Endothelial cell of umbilical vein (primary cell): ENCODE results near the gene DCAF12. TPM values are rescaled to one million over a fixed set of nuclear protein-coding genes. Genes with fewer than 3 reads are reported as not detected.

Experiments used
- BruUV-seq: library from RNA; stranded (reverse); fragments of 400-500 nt; replicated peaks from 2 replicates; lab custom pipeline; 2021; lab: Mats Ljungman, UMichigan
- CTCF ChIA-PET: fragments of 300-600, 350-600 bp; sonication (Branson Sonifier 250); formaldehyde crosslinking; loops from one replicate; lab custom pipeline; 2021; ENCODE audit warnings: antibody characterized with exemption, inconsistent platforms; lab: Charles Lee
- POLR2A ChIA-PET: fragments of 300-600, 350-600 bp; sonication (Branson Sonifier 250); formaldehyde crosslinking; loops from one replicate; lab custom pipeline; 2021; ENCODE audit warnings: antibody characterized with exemption, inconsistent platforms; lab: Charles Lee
- DNase-seq: peaks from one replicate; pipeline ENCODE4 v3.0.0-alpha.2; 2011; ENCODE audit warnings: low read depth, low spot score
- FAIRE-seq: peaks from 2 replicates; lab custom pipeline; 2011; peaks lifted over from hg19 to GRCh38; lab: Jason Lieb, UNC
- H2AFZ ChIP-seq: 2 replicates; pipeline ENCODE4 v1.6.0; 2012; ENCODE audit warnings: low read depth, low read length, control low read depth, inconsistent platforms
- H3K27ac ChIP-seq: 2 replicates; pipeline ENCODE4 v1.5.1; 2011; ENCODE audit warnings: low read depth, mild to moderate bottlenecking, control low read depth, low read length, moderate library complexity; ENCODE audit not compliant: insufficient read depth
- H3K27me3 ChIP-seq, 2 experiments: 2 replicates each; pipeline versions ENCODE4 v1.6.0 to v1.6.1; 2011; ENCODE audit warnings: low read length in 2 of 2, mixed read lengths in 1 of 2; ENCODE audit not compliant: control insufficient read depth in 2 of 2, insufficient read depth in 2 of 2
- H3K36me3 ChIP-seq, 2 experiments: 2 replicates in 1 of 2; 3 replicates in 1 of 2; pipeline ENCODE4 v1.5.1; 2011; ENCODE audit warnings: low read length in 2 of 2, mild to moderate bottlenecking in 1 of 2, moderate library complexity in 1 of 2; ENCODE audit not compliant: control insufficient read depth in 2 of 2, insufficient read depth in 2 of 2; ENCODE audit errors: extremely low read depth in 1 of 2
- H3K4me1 ChIP-seq: 3 replicates; pipeline ENCODE4 v1.5.1; 2011; ENCODE audit warnings: mild to moderate bottlenecking, low read length; ENCODE audit not compliant: control insufficient read depth, insufficient read depth; ENCODE audit errors: extremely low read depth
- H3K4me2 ChIP-seq: 2 replicates; pipeline ENCODE4 v1.6.1; 2011; ENCODE audit warnings: low read length, control low read depth, mixed read lengths; ENCODE audit not compliant: insufficient read depth
- H3K4me3 ChIP-seq, 3 experiments: fragments of 200-600 bp in 1 of 3; sonication (generic), shearing (Covaris generic) in 1 of 3; replicated peaks in 1 of 3; 2 replicates each; pipeline ENCODE4 v1.5.1; 2011 to 2016; ENCODE audit warnings: control low read depth in 3 of 3, low read length in 3 of 3, mild to moderate bottlenecking in 2 of 3, inconsistent platforms in 1 of 3, low read depth in 1 of 3, moderate library complexity in 1 of 3; ENCODE audit not compliant: insufficient read depth in 1 of 3
- H3K79me2 ChIP-seq: 2 replicates; pipeline ENCODE4 v1.6.0; 2012; ENCODE audit warnings: low read length, inconsistent platforms; ENCODE audit not compliant: control insufficient read depth, insufficient read depth
- H3K9ac ChIP-seq: replicated peaks from 2 replicates; pipeline ENCODE3; 2011; ENCODE audit warnings: low read length, control low read depth; ENCODE audit not compliant: insufficient read depth; ENCODE audit errors: extremely low read depth
- H3K9me1 ChIP-seq: replicated peaks from 3 replicates; pipeline ENCODE4 v1.6.0; 2011; ENCODE audit warnings: mild to moderate bottlenecking, low read length; ENCODE audit not compliant: control insufficient read depth, insufficient read depth; ENCODE audit errors: extremely low read depth
- H3K9me3 ChIP-seq: replicated peaks from 2 replicates; pipeline ENCODE4 v1.5.1; 2012; ENCODE audit warnings: low read length, inconsistent platforms; ENCODE audit not compliant: control insufficient read depth, insufficient read depth
- H4K20me1 ChIP-seq: replicated peaks from 2 replicates; pipeline ENCODE3; 2011; ENCODE audit warnings: mild to moderate bottlenecking, low read length; ENCODE audit not compliant: control insufficient read depth, insufficient read depth; ENCODE audit errors: extremely low read depth
- CTCF ChIP-seq, 2 donors: IDR thresholded peaks; 1 replicate in 1 of 2; 2 replicates in 1 of 2; pipeline ENCODE4 v1.5.1; 2011; ENCODE audit warnings: low read length in 2 of 2, mild to moderate bottlenecking in 2 of 2, moderate library complexity in 2 of 2, control low read depth in 1 of 2, inconsistent platforms in 1 of 2, low read depth in 1 of 2; ENCODE audit not compliant: insufficient read depth in 1 of 2; ENCODE audit errors: extremely low read depth in 1 of 2
- EZH2 ChIP-seq: IDR thresholded peaks from 2 replicates; pipeline ENCODE4 v1.6.1; 2012; ENCODE audit warnings: borderline replicate concordance, low read depth, mild to moderate bottlenecking, moderate library complexity, low read length, inconsistent platforms; ENCODE audit not compliant: severe bottlenecking
- FOS ChIP-seq: IDR thresholded peaks from 2 replicates; pipeline ENCODE4 v1.6.1; 2011; ENCODE audit warnings: mild to moderate bottlenecking, low read length, moderate library complexity, borderline replicate concordance; ENCODE audit not compliant: insufficient read depth
- GATA2 ChIP-seq: IDR thresholded peaks from 2 replicates; pipeline ENCODE4 v1.7.0; 2011; ENCODE audit warnings: low read depth, mild to moderate bottlenecking, moderate library complexity, mixed read lengths, low read length; ENCODE audit not compliant: insufficient read length, insufficient read depth
- JUN ChIP-seq: IDR thresholded peaks from 2 replicates; pipeline ENCODE4 v1.6.1; 2011; ENCODE audit warnings: borderline replicate concordance, low read depth; ENCODE audit not compliant: insufficient read length, insufficient read depth
- MAX ChIP-seq: IDR thresholded peaks from 2 replicates; pipeline ENCODE4 v1.6.1; 2011; ENCODE audit not compliant: insufficient read depth, insufficient read length
- MYC ChIP-seq: IDR thresholded peaks from one replicate; pipeline ENCODE4 v1.6.1; 2011; ENCODE audit warnings: mild to moderate bottlenecking, low read depth, low read length
- POLR2A ChIP-seq: IDR thresholded peaks from 2 replicates; pipeline ENCODE4 v1.6.1; 2012; ENCODE audit warnings: low read depth, mild to moderate bottlenecking, control low read depth, low read length
- POLR2AphosphoS5 ChIP-seq: IDR thresholded peaks from 2 replicates; pipeline ENCODE4 v1.6.1; 2012; ENCODE audit warnings: low read depth, mild to moderate bottlenecking, control low read depth, low read length, moderate library complexity; ENCODE audit not compliant: insufficient read depth
- dilution Hi-C: fragments of 300-500 bp; cut with MboI; formaldehyde crosslinking; loops from one replicate; pipeline ENCODE4 v1.15.0; 2019; ENCODE audit warnings: low sequenced_read_pairs; ENCODE audit not compliant: extremely low pct_ligation_motif_present
- intact Hi-C: fragments of 100-400 bp; cut with micrococcal nuclease; formaldehyde crosslinking; loops from one replicate; pipeline ENCODE4 v1.10.0; 2022
- polyA plus RNA-seq, 4 experiments: library from polyadenylated mRNA; depleted of rRNA in 3 of 4; stranded (reverse) in 3 of 4; unstranded in 1 of 4; fragments of >200 nt; gene quantifications; 2 replicates each; pipeline versions ENCODE4 v1.2.1 to v1.2.3, GENCODE V29; 2011 to 2012; ENCODE audit warnings: missing spikeins in 1 of 4
- total RNA-seq: library from RNA; stranded (reverse); gene quantifications from 2 replicates; pipeline ENCODE4 v1.2.3, GENCODE V29; 2021

The DCAF12 gene
- total and polyA plus RNA-seq, 2 donors (not counting 3 experiments of a cell fraction or from before 2014, with no cell fraction given): 26.2 to 28.4 TPM

GRCh38 chr9:34124099-34124498 is 2.4 kb downstream of the DCAF12 start:
- Histone ChIP-seq H3K27me3 (no peaks in the 10 kb centered on the region), H3K79me2 (peaks cover 59% of the 10 kb centered on the region), H3K36me3 (peaks cover 2% of the 10 kb centered on the region in 2 experiments), H3K9ac (no peak overlapping the region), H3K4me3 (no peak overlapping the region), H3K9me1 (no peaks in the 10 kb centered on the region), H4K20me1 (no peaks in the 10 kb centered on the region), H3K9me3 (no peaks in the 10 kb centered on the region), H2AFZ (no peak overlapping the region), H3K4me1 (peaks cover 15% of the 10 kb centered on the region), H3K4me2 (no peak overlapping the region), H3K27ac (no peak overlapping the region)
- ChIA-PET POLR2A (no interaction called here), CTCF (interaction anchor here (2.1 kb wide), 1 partner anchor 129 kb away, joined by 11 read pairs; no protein-coding TSS in a partner anchor)
- no peak for DNase-seq
- no peak for TF ChIP-seq POLR2A
- no peak for TF ChIP-seq JUN
- TF ChIP-seq EZH2: no peak
- intact Hi-C loops: no loop called here
- BruUV-seq: no TSS peak
- no peak for FAIRE-seq
- dilution Hi-C loops: no loop called here

GRCh38 chr9:34123682-34124081 is 2.8 kb downstream of the DCAF12 start:
- Histone ChIP-seq H3K9me1 (no peaks in the 10 kb centered on the region), H3K4me3 (no peak overlapping the region), H3K36me3 (peaks cover 2% of the 10 kb centered on the region in 2 experiments), H3K27ac (no peak overlapping the region), H3K79me2 (peaks cover 61% of the 10 kb centered on the region), H2AFZ (no peak overlapping the region), H3K9me3 (no peaks in the 10 kb centered on the region), H4K20me1 (no peaks in the 10 kb centered on the region), H3K4me2 (no peak overlapping the region), H3K9ac (no peak overlapping the region), H3K27me3 (no peaks in the 10 kb centered on the region), H3K4me1 (peaks cover 15% of the 10 kb centered on the region)
- POLR2A ChIA-PET: no interaction called here
- CTCF ChIA-PET: no interaction called here
- DNase-seq (no peak), FAIRE-seq (peak; percentile 55)
- no peak for TF ChIP-seq MYC
- TF ChIP-seq POLR2A: no peak
- TF ChIP-seq GATA2: no peak
- TF ChIP-seq FOS: no peak
- TF ChIP-seq MAX: no peak
- TF ChIP-seq JUN: no peak
- no peak for TF ChIP-seq CTCF (IDR thresholded peaks at IDR 0.05; ENCODE audit: extremely low read depth in 1 of 2, insufficient read depth in 1 of 2, low read depth in 1 of 2, low read length in 2 of 2)
- TF ChIP-seq EZH2: no peak
- TF ChIP-seq POLR2AphosphoS5: no peak
- intact Hi-C loops (no loop called here), dilution Hi-C loops (no loop called here)
- BruUV-seq: no TSS peak
